H9 (cell line): Measurements from ENCODE around the gene AMDHD1. TPM values are rescaled to one million over a fixed set of nuclear protein-coding genes. Genes with fewer than 3 reads are reported as not detected.

Experiments
- DNase-seq: peaks from one replicate; pipeline ENCODE4 v3.0.0-alpha.2; 2017
- H2AFZ ChIP-seq: one replicate; pipeline ENCODE4 v1.6.1; 2013; ENCODE audit warnings: mild to moderate bottlenecking, low read length, control low read depth, moderate library complexity
- H2AK5ac ChIP-seq: 2 replicates; pipeline ENCODE4 v1.6.1; 2013; ENCODE audit warnings: low read length, control low read depth, mixed read lengths; ENCODE audit not compliant: insufficient read length
- H2BK120ac ChIP-seq: one replicate; pipeline ENCODE4 v1.6.1; 2013; ENCODE audit warnings: low read depth, mild to moderate bottlenecking, low read length, control low read depth, inconsistent platforms; ENCODE audit not compliant: poor library complexity, severe bottlenecking
- H2BK12ac ChIP-seq: 2 replicates; pipeline ENCODE4 v1.6.1; 2013; ENCODE audit warnings: low read length, control low read depth, mixed read lengths, low read depth; ENCODE audit not compliant: insufficient read length
- H2BK15ac ChIP-seq: 2 replicates; pipeline ENCODE4 v1.6.1; 2013; ENCODE audit warnings: low read depth, low read length, control low read depth
- H2BK20ac ChIP-seq: one replicate; pipeline ENCODE4 v1.6.1; 2013; ENCODE audit warnings: low read depth, mild to moderate bottlenecking, low read length, control low read depth, inconsistent platforms; ENCODE audit not compliant: poor library complexity, severe bottlenecking
- H2BK5ac ChIP-seq: 2 replicates; pipeline ENCODE4 v1.6.1; 2013; ENCODE audit warnings: low read length, control low read depth, mixed read lengths; ENCODE audit not compliant: insufficient read length
- H3K14ac ChIP-seq: 2 replicates; pipeline ENCODE4 v1.6.1; 2013; ENCODE audit warnings: low read length, control low read depth; ENCODE audit not compliant: insufficient read depth
- H3K18ac ChIP-seq: 2 replicates; pipeline ENCODE4 v1.6.1; 2013; ENCODE audit warnings: low read depth, mild to moderate bottlenecking, mixed read lengths, low read length, control low read depth; ENCODE audit not compliant: insufficient read length
- H3K23ac ChIP-seq: 2 replicates; pipeline ENCODE4 v1.6.1; 2013; ENCODE audit warnings: low read length, control low read depth, mixed read lengths, low read depth; ENCODE audit not compliant: insufficient read length
- H3K23me2 ChIP-seq: 2 replicates; pipeline ENCODE4 v1.6.1; 2013; ENCODE audit warnings: low read depth, mild to moderate bottlenecking, mixed read lengths, low read length, control low read depth; ENCODE audit not compliant: insufficient read length, poor library complexity, severe bottlenecking
- H3K27ac ChIP-seq: 2 replicates; pipeline ENCODE4 v1.5.1; 2013; ENCODE audit warnings: low read length, control low read depth, mixed read lengths, low read depth; ENCODE audit not compliant: insufficient read length
- H3K27me3 ChIP-seq: 2 replicates; pipeline ENCODE4 v1.6.1; 2013; ENCODE audit warnings: low read length, control low read depth, inconsistent platforms; ENCODE audit not compliant: insufficient read depth
- H3K4ac ChIP-seq: 2 replicates; pipeline ENCODE4 v1.6.1; 2013; ENCODE audit warnings: low read depth, mild to moderate bottlenecking, control low read depth, inconsistent platforms, low read length, moderate library complexity
- H3K4me1 ChIP-seq: 2 replicates; pipeline ENCODE4 v1.6.1; 2013; ENCODE audit warnings: low read length, control low read depth, inconsistent platforms; ENCODE audit not compliant: insufficient read depth
- H3K4me2 ChIP-seq: 2 replicates; pipeline ENCODE4 v1.6.1; 2013; ENCODE audit warnings: low read length, control low read depth, mixed read lengths; ENCODE audit not compliant: insufficient read length, insufficient read depth
- H3K56ac ChIP-seq: 2 replicates; pipeline ENCODE4 v1.6.1; 2013; ENCODE audit warnings: low read depth, mild to moderate bottlenecking, mixed read lengths, low read length, control low read depth; ENCODE audit not compliant: insufficient read length
- H3K79me1 ChIP-seq: 2 replicates; pipeline ENCODE4 v1.6.1; 2013; ENCODE audit warnings: low read depth, mild to moderate bottlenecking, moderate library complexity, low read length, control low read depth, inconsistent platforms; ENCODE audit not compliant: insufficient read depth, poor library complexity, severe bottlenecking
- H3K79me2 ChIP-seq: 2 replicates; pipeline ENCODE4 v1.6.1; 2013; ENCODE audit warnings: low read length, control low read depth, inconsistent platforms; ENCODE audit not compliant: insufficient read depth
- H3K9ac ChIP-seq: 2 replicates; pipeline ENCODE4 v1.6.1; 2013; ENCODE audit warnings: low read length, control low read depth, mixed read lengths; ENCODE audit not compliant: insufficient read length; ENCODE audit errors: extremely low read depth
- H3K9me3 ChIP-seq: one replicate; pipeline ENCODE4 v1.6.1; 2013; ENCODE audit warnings: low read depth, low read length, inconsistent platforms; ENCODE audit not compliant: control insufficient read depth
- H3T11ph ChIP-seq: one replicate; pipeline ENCODE4 v1.6.1; 2013; ENCODE audit warnings: mild to moderate bottlenecking, low read length, control low read depth, inconsistent platforms
- H4K20me1 ChIP-seq: one replicate; pipeline ENCODE4 v1.6.1; 2013; ENCODE audit not compliant: control insufficient read depth, insufficient read length, insufficient read depth
- H4K5ac ChIP-seq: 2 replicates; pipeline ENCODE4 v1.6.1; 2013; ENCODE audit warnings: low read depth, mild to moderate bottlenecking, mixed read lengths, low read length, control low read depth; ENCODE audit not compliant: insufficient read length
- H4K8ac ChIP-seq: replicated peaks from 2 replicates; pipeline ENCODE4 v1.6.1; 2013; ENCODE audit warnings: low read length, control low read depth, mixed read lengths, low read depth; ENCODE audit not compliant: insufficient read length
- H4K91ac ChIP-seq: 2 replicates; pipeline ENCODE4 v1.6.1; 2013; ENCODE audit warnings: low read depth, mild to moderate bottlenecking, moderate library complexity, mixed read lengths, low read length, control low read depth; ENCODE audit not compliant: insufficient read length
- H3K27ac Mint-ChIP-seq, 3 experiments: 2 replicates in 2 of 3; 3 replicates in 1 of 3; pipeline ENCODE4 v1.8.0; 2020 to 2021; ENCODE audit warnings: mixed read lengths in 3 of 3, mild to moderate bottlenecking in 1 of 3, moderate library complexity in 1 of 3
- H3K27me3 Mint-ChIP-seq: 2 replicates; pipeline ENCODE4 v1.8.0; 2021; ENCODE audit warnings: low read depth, mild to moderate bottlenecking, moderate library complexity, mixed read lengths
- H3K36me3 Mint-ChIP-seq, 3 experiments: 2 replicates in 2 of 3; 3 replicates in 1 of 3; pipeline ENCODE4 v1.8.0; 2020 to 2021; ENCODE audit warnings: low read depth in 3 of 3, mixed read lengths in 3 of 3; ENCODE audit not compliant: insufficient read depth in 1 of 3
- H3K4me1 Mint-ChIP-seq, 2 experiments: 2 replicates each; pipeline ENCODE4 v1.8.0; 2020; ENCODE audit warnings: mixed read lengths in 2 of 2
- H3K4me3 Mint-ChIP-seq, 2 experiments: 2 replicates in 1 of 2; 3 replicates in 1 of 2; pipeline ENCODE4 v1.8.0; 2020 to 2021; ENCODE audit warnings: mild to moderate bottlenecking in 2 of 2, mixed read lengths in 2 of 2, moderate library complexity in 1 of 2
- H3K9me3 Mint-ChIP-seq, 2 experiments: 2 replicates in 1 of 2; 3 replicates in 1 of 2; pipeline ENCODE4 v1.8.0; 2020; ENCODE audit warnings: mild to moderate bottlenecking in 2 of 2, mixed read lengths in 2 of 2, moderate library complexity in 1 of 2
- WGBS: extraction: QIAGEN DNeasy Blood & Tissue Kit; methylation state at CpG from one replicate; pipeline ENCODE4 v1.1.7; 2013; ENCODE audit warnings: missing lambda C conversion rate, low lambda C conversion rate, mixed read lengths; ENCODE audit not compliant: insufficient read length; ENCODE audit errors: extremely low coverage; 5-methylcytosine and 5-hydroxymethylcytosine counted together
- total RNA-seq: library from RNA; stranded (reverse); gene quantifications from 2 replicates; pipeline ENCODE4 v1.2.1, GENCODE V29; 2021
- TF ChIP-seq, protein P1 (sequence below): fragments of 200-600 bp; sonication (generic); conservative IDR thresholded peaks from 3 replicates; pipeline ENCODE4 v1.8.0; 2021; ENCODE audit warnings: antibody characterized with exemption, mild to moderate bottlenecking

The AMDHD1 gene
- total RNA-seq, 1 experiment from 2014 or later = 0.42 TPM

DNA sequence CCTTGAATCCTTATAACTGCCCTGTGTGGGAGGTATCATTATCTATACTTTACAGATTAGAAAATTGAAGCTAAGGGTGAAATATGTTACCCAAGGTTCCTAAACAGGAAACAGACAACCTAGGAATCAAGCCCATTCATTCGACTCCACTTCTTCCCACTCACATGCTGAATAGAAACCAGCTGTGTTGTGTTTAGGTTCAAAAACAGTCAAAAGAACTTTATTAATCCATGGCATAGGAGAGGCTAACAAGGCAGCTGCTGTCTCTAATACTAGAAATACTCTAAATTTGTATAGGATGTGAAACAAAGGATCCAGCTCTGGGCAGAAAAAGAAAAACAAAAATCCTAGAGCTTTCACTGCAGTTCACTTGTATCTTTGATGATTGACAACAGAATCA lies 9.9 kb downstream of the AMDHD1 start:
- Histone ChIP-seq H3K23me2 (no peaks in the 10 kb centered on the region), H2BK15ac (no peak overlapping the region), H2AK5ac (no peak overlapping the region), H3K14ac (no peak overlapping the region), H2BK20ac (no peak overlapping the region), H3K9ac (no peak overlapping the region), H3T11ph (no peak overlapping the region), H3K4ac (no peak overlapping the region), H3K4me1 (no peaks in the 10 kb centered on the region; the same call in 1 of the 2 replicates), H2BK12ac (no peak overlapping the region), H2AFZ (no peak overlapping the region), H4K20me1 (no peaks in the 10 kb centered on the region), H3K23ac (no peak overlapping the region), H3K27ac (no peak overlapping the region), H4K5ac (no peak overlapping the region), H3K79me2 (no peaks in the 10 kb centered on the region), H3K9me3 (no peaks in the 10 kb centered on the region), H3K56ac (no peak overlapping the region), H4K91ac (no peak overlapping the region), H3K18ac (no peak overlapping the region), H4K8ac (no peak overlapping the region), H3K27me3 (no peaks in the 10 kb centered on the region), H2BK5ac (no peak overlapping the region), H3K79me1 (no peaks in the 10 kb centered on the region), H2BK120ac (no peak overlapping the region), H3K4me2 (no peak overlapping the region)
- Mint-ChIP-seq H3K36me3 (peaks cover 0 to 8% (median 0%) of the 10 kb centered on the region in 3 experiments; a peak in 1 of 7 replicates), H3K27me3 (no peaks in the 10 kb centered on the region; the same call in 1 of the 2 replicates), H3K9me3 (peaks cover 0 to 4% of the 10 kb centered on the region in 2 experiments; a peak in 2 of 5 replicates), H3K4me1 (peaks cover 34 to 44% of the 10 kb centered on the region in 2 experiments), H3K4me3 (no peak overlapping the region), H3K27ac (no peak overlapping the region)
- no peak for DNase-seq
- TF ChIP-seq, protein P1, sequence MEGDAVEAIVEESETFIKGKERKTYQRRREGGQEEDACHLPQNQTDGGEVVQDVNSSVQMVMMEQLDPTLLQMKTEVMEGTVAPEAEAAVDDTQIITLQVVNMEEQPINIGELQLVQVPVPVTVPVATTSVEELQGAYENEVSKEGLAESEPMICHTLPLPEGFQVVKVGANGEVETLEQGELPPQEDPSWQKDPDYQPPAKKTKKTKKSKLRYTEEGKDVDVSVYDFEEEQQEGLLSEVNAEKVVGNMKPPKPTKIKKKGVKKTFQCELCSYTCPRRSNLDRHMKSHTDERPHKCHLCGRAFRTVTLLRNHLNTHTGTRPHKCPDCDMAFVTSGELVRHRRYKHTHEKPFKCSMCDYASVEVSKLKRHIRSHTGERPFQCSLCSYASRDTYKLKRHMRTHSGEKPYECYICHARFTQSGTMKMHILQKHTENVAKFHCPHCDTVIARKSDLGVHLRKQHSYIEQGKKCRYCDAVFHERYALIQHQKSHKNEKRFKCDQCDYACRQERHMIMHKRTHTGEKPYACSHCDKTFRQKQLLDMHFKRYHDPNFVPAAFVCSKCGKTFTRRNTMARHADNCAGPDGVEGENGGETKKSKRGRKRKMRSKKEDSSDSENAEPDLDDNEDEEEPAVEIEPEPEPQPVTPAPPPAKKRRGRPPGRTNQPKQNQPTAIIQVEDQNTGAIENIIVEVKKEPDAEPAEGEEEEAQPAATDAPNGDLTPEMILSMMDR = no peak
- no CpG with 5 or more reads among the region's 1 CpG for WGBS
